ENCODE data around the gene LRRC15. TPM values are rescaled to one million over a fixed set of nuclear protein-coding genes. Genes with fewer than 3 reads are reported as not detected.

LRRC15 gene
- total and polyA plus RNA-seq, 2 donors (not counting 3 experiments of a cell fraction or from before 2014, with no cell fraction given) = not detected

- Histone ChIP-seq H3K4me1 (ENCODE audit: control insufficient read depth, extremely low read depth, insufficient read depth, low read length) (peaks cover 19% of the 10 kb centered on the region), H3K9ac (replicated peaks; ENCODE audit: extremely low read depth, insufficient read depth, low read length) (no peak overlapping the region), H3K27me3 (ENCODE audit: control insufficient read depth in 2 of 2, insufficient read depth in 2 of 2, low read length in 2 of 2) (no peaks in the 10 kb centered on the region), H3K4me3 (replicated peaks in 1 of 3; ENCODE audit: insufficient read depth in 1 of 3, low read depth in 1 of 3, low read length in 3 of 3) (no peak overlapping the region), H3K9me1 (replicated peaks; ENCODE audit: control insufficient read depth, extremely low read depth, insufficient read depth, low read length) (no peaks in the 10 kb centered on the region), H3K36me3 (ENCODE audit: control insufficient read depth in 2 of 2, extremely low read depth in 1 of 2, insufficient read depth in 2 of 2, low read length in 2 of 2) (no peaks in the 10 kb centered on the region), H4K20me1 (replicated peaks; ENCODE audit: control insufficient read depth, extremely low read depth, insufficient read depth, low read length) (no peaks in the 10 kb centered on the region), H3K79me2 (ENCODE audit: control insufficient read depth, insufficient read depth, low read length) (no peaks in the 10 kb centered on the region), H3K27ac (ENCODE audit: insufficient read depth, low read depth, low read length) (no peak overlapping the region), H2AFZ (ENCODE audit: low read depth, low read length) (no peak overlapping the region), H3K9me3 (replicated peaks; ENCODE audit: control insufficient read depth, insufficient read depth, low read length) (no peaks in the 10 kb centered on the region), H3K4me2 (ENCODE audit: insufficient read depth, low read length) (no peak overlapping the region)
- FAIRE-seq = no peak
- dilution Hi-C loops (cut with MboI; ENCODE audit: extremely low pct_ligation_motif_present, low sequenced_read_pairs) (loop anchor here (25.0 kb wide), 1 partner anchor 549 kb away; no protein-coding TSS in a partner anchor), intact Hi-C loops (cut with micrococcal nuclease) (no loop called here)
- POLR2A ChIA-PET = no interaction called here
- DNase-seq (ENCODE audit: low read depth, low spot score) = no peak
- TF ChIP-seq GATA2 (IDR thresholded peaks at IDR 0.05; ENCODE audit: insufficient read depth, insufficient read length, low read depth, low read length) = no peak
- no peak for TF ChIP-seq POLR2A (IDR thresholded peaks at IDR 0.05; ENCODE audit: low read depth, low read length)
- TF ChIP-seq FOS (IDR thresholded peaks at IDR 0.05; ENCODE audit: borderline replicate concordance, insufficient read depth, low read length) = no peak
- TF ChIP-seq MAX (IDR thresholded peaks at IDR 0.05; ENCODE audit: insufficient read depth, insufficient read length) = no peak
- TF ChIP-seq JUN (IDR thresholded peaks at IDR 0.05; ENCODE audit: borderline replicate concordance, insufficient read depth, insufficient read length, low read depth) = no peak
- TF ChIP-seq MYC (IDR thresholded peaks at IDR 0.05; ENCODE audit: low read depth, low read length) = no peak
- TF ChIP-seq EZH2 (IDR thresholded peaks at IDR 0.05; ENCODE audit: borderline replicate concordance, low read depth, low read length, severe bottlenecking) = no peak
- no peak for TF ChIP-seq CTCF (IDR thresholded peaks at IDR 0.05; ENCODE audit: extremely low read depth in 1 of 2, insufficient read depth in 1 of 2, low read depth in 1 of 2, low read length in 2 of 2)
- no peak for TF ChIP-seq POLR2AphosphoS5 (IDR thresholded peaks at IDR 0.05; ENCODE audit: insufficient read depth, low read depth, low read length)
- CTCF ChIA-PET = interaction anchor here (4.4 kb wide), 1 partner anchor 41 kb away, joined by 25 read pairs; no protein-coding TSS in a partner anchor
- BruUV-seq (replicated peaks) = no TSS peak
Measured at GRCh38 chr3:194311000-194311399, 58.5 kb downstream of the LRRC15 start.
